Suprapubic skin (tissue), 4 donors: Measurements from ENCODE around the gene MELK.

Source experiments
- EP300 ChIP-seq: sonication (generic); formaldehyde crosslinking; IDR thresholded peaks from one replicate; pipeline ENCODE4 v1.6.1; 2017; ENCODE audit warnings: antibody characterized with exemption
- POLR2AphosphoS5 ChIP-seq, 3 donors: sonication (generic); formaldehyde crosslinking; IDR thresholded peaks; one replicate each; pipeline ENCODE4 v1.6.1; 2017; ENCODE audit warnings: antibody characterized with exemption in 3 of 3
- TF ChIP-seq, protein P1 (sequence below), 2 donors: fragments of 200-600 bp in 1 of 2; fragments of 450-650 bp in 1 of 2; sonication (generic) in 1 of 2; IDR thresholded peaks; one replicate each; pipeline ENCODE4 v1.5.1; 2016 to 2019; ENCODE audit warnings: antibody characterized with exemption in 2 of 2, mild to moderate bottlenecking in 1 of 2, moderate library complexity in 1 of 2

- TF ChIP-seq EP300: no peak
- no peak for TF ChIP-seq POLR2AphosphoS5 (IDR thresholded peaks at IDR 0.05)
- TF ChIP-seq, protein P1, sequence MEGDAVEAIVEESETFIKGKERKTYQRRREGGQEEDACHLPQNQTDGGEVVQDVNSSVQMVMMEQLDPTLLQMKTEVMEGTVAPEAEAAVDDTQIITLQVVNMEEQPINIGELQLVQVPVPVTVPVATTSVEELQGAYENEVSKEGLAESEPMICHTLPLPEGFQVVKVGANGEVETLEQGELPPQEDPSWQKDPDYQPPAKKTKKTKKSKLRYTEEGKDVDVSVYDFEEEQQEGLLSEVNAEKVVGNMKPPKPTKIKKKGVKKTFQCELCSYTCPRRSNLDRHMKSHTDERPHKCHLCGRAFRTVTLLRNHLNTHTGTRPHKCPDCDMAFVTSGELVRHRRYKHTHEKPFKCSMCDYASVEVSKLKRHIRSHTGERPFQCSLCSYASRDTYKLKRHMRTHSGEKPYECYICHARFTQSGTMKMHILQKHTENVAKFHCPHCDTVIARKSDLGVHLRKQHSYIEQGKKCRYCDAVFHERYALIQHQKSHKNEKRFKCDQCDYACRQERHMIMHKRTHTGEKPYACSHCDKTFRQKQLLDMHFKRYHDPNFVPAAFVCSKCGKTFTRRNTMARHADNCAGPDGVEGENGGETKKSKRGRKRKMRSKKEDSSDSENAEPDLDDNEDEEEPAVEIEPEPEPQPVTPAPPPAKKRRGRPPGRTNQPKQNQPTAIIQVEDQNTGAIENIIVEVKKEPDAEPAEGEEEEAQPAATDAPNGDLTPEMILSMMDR (IDR thresholded peaks at IDR 0.05): no peak
Measured at GRCh38 chr9:36625006-36625615, 52.4 kb downstream of the MELK start.
